ENCODE measurements around the gene LDAH.

Gene LDAH

DNA sequence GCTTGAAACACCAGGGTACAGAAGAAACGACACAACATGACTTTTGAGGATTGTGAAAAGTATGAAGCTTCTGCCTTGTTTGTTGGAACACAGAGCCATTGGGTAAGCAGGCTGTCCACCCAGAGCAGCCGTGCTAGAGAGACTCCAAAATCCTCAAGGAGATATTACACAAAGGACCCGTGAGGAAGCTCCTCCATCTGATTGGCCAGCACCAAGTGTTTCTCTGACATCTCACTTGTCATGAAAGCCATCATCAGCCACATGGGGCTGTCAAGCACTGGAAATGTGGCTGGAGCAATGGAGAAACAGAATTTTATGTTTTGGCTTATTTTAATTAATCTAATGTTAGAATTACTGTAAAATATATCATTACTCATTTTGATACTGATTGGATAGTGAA lies 29.8 kb upstream of the LDAH start:
- Histone ChIP-seq H3K4me3 (ENCODE audit: low read depth, low read length) (no peak overlapping the region), H3K9me3 (ENCODE audit: control insufficient read depth, insufficient read depth, low read depth, low read length) (no peaks in the 10 kb centered on the region), H3K36me3 (ENCODE audit: control insufficient read depth in 2 of 2, insufficient read depth in 1 of 2, low read length in 2 of 2) (no peaks in the 10 kb centered on the region), H3K27ac (ENCODE audit: extremely low read depth, low read depth, low read length) (no peak overlapping the region), H3K4me1 (ENCODE audit: control insufficient read depth, insufficient read depth, low read length) (no peaks in the 10 kb centered on the region)
- TF ChIP-seq, protein P1, sequence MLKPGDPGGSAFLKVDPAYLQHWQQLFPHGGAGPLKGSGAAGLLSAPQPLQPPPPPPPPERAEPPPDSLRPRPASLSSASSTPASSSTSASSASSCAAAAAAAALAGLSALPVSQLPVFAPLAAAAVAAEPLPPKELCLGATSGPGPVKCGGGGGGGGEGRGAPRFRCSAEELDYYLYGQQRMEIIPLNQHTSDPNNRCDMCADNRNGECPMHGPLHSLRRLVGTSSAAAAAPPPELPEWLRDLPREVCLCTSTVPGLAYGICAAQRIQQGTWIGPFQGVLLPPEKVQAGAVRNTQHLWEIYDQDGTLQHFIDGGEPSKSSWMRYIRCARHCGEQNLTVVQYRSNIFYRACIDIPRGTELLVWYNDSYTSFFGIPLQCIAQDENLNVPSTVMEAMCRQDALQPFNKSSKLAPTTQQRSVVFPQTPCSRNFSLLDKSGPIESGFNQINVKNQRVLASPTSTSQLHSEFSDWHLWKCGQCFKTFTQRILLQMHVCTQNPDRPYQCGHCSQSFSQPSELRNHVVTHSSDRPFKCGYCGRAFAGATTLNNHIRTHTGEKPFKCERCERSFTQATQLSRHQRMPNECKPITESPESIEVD (tag by site-specific recombination; IDR thresholded peaks at IDR 0.05), result no peak
- TF ChIP-seq ZNF785 (tag by site-specific recombination; IDR thresholded peaks at IDR 0.05), result no peak
- no peak for TF ChIP-seq ZNF701 (tag by site-specific recombination; IDR thresholded peaks at IDR 0.05)
- no peak for TF ChIP-seq ZNF292 (tag by site-specific recombination; IDR thresholded peaks at IDR 0.05; ENCODE audit: borderline replicate concordance, low read depth)
- TF ChIP-seq, protein P2, sequence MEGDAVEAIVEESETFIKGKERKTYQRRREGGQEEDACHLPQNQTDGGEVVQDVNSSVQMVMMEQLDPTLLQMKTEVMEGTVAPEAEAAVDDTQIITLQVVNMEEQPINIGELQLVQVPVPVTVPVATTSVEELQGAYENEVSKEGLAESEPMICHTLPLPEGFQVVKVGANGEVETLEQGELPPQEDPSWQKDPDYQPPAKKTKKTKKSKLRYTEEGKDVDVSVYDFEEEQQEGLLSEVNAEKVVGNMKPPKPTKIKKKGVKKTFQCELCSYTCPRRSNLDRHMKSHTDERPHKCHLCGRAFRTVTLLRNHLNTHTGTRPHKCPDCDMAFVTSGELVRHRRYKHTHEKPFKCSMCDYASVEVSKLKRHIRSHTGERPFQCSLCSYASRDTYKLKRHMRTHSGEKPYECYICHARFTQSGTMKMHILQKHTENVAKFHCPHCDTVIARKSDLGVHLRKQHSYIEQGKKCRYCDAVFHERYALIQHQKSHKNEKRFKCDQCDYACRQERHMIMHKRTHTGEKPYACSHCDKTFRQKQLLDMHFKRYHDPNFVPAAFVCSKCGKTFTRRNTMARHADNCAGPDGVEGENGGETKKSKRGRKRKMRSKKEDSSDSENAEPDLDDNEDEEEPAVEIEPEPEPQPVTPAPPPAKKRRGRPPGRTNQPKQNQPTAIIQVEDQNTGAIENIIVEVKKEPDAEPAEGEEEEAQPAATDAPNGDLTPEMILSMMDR (tag by site-specific recombination; IDR thresholded peaks at IDR 0.05), result no peak
- TF ChIP-seq, protein P3, sequence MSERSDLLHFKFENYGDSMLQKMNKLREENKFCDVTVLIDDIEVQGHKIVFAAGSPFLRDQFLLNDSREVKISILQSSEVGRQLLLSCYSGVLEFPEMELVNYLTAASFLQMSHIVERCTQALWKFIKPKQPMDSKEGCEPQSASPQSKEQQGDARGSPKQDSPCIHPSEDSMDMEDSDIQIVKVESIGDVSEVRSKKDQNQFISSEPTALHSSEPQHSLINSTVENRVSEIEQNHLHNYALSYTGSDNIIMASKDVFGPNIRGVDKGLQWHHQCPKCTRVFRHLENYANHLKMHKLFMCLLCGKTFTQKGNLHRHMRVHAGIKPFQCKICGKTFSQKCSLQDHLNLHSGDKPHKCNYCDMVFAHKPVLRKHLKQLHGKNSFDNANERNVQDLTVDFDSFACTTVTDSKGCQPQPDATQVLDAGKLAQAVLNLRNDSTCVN (tag by site-specific recombination; optimal IDR thresholded peaks at IDR 0.05), result no peak
- TF ChIP-seq REPIN1 (tag by site-specific recombination; IDR thresholded peaks at IDR 0.05; ENCODE audit: low read depth), result no peak
- TF ChIP-seq ZNF350 (tag by site-specific recombination; IDR thresholded peaks at IDR 0.05), result no peak
- no peak for TF ChIP-seq ZBTB48 (tag by site-specific recombination; IDR thresholded peaks at IDR 0.05)
- TF ChIP-seq GFI1B (tag by site-specific recombination; IDR thresholded peaks at IDR 0.05), result no peak
- no peak for TF ChIP-seq ZNF221 (tag by site-specific recombination; IDR thresholded peaks at IDR 0.05; ENCODE audit: borderline replicate concordance)
- no peak for TF ChIP-seq ZNF132 (tag by site-specific recombination; IDR thresholded peaks at IDR 0.05; ENCODE audit: borderline replicate concordance)
- no peak for TF ChIP-seq BCL11B (tag by site-specific recombination; IDR thresholded peaks at IDR 0.05; ENCODE audit: low read depth)
- TF ChIP-seq, protein P4, sequence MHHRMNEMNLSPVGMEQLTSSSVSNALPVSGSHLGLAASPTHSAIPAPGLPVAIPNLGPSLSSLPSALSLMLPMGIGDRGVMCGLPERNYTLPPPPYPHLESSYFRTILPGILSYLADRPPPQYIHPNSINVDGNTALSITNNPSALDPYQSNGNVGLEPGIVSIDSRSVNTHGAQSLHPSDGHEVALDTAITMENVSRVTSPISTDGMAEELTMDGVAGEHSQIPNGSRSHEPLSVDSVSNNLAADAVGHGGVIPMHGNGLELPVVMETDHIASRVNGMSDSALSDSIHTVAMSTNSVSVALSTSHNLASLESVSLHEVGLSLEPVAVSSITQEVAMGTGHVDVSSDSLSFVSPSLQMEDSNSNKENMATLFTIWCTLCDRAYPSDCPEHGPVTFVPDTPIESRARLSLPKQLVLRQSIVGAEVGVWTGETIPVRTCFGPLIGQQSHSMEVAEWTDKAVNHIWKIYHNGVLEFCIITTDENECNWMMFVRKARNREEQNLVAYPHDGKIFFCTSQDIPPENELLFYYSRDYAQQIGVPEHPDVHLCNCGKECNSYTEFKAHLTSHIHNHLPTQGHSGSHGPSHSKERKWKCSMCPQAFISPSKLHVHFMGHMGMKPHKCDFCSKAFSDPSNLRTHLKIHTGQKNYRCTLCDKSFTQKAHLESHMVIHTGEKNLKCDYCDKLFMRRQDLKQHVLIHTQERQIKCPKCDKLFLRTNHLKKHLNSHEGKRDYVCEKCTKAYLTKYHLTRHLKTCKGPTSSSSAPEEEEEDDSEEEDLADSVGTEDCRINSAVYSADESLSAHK (tag by site-specific recombination; IDR thresholded peaks at IDR 0.05), result no peak
- TF ChIP-seq ZNF530 (tag by site-specific recombination; IDR thresholded peaks at IDR 0.05; ENCODE audit: low read depth), result no peak
- CTCF ChIA-PET, result interaction anchor here (0.6 kb wide), 1 partner anchor 39 kb away, joined by 3 read pairs; no protein-coding TSS in a partner anchor
- POLR2A ChIA-PET, result no interaction called here

DNA sequence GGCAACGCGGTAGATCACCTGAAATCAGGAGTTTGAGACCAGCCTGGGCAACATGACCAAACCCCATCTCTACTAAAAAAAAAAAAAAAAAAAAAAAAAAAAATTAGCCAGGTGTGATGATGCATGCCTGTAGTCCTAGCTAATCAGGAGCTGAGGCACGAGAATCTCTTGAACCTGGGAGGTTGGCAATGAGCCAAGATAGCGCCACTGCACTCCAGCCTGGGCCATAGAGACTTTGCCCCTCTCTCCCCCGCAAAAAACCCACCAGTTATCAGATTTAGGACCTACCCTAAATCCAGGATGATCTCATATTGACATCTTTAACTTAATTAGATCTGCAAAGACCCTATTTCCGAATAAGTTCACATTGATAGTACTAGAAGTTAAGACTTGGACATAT lies 29.2 kb upstream of the LDAH start:
- Histone ChIP-seq H3K36me3 (ENCODE audit: control insufficient read depth in 2 of 2, insufficient read depth in 1 of 2, low read length in 2 of 2) (no peaks in the 10 kb centered on the region), H3K27ac (ENCODE audit: extremely low read depth, low read depth, low read length) (no peak overlapping the region), H3K4me1 (ENCODE audit: control insufficient read depth, insufficient read depth, low read length) (no peaks in the 10 kb centered on the region), H3K9me3 (ENCODE audit: control insufficient read depth, insufficient read depth, low read depth, low read length) (no peaks in the 10 kb centered on the region), H3K4me3 (ENCODE audit: low read depth, low read length) (no peak overlapping the region)
- TF ChIP-seq KLF16 (tag by site-specific recombination; IDR thresholded peaks at IDR 0.05), result no peak
- no peak for TF ChIP-seq KLF10 (tag by site-specific recombination; IDR thresholded peaks at IDR 0.05)
- no peak for TF ChIP-seq KLF8 (tag by site-specific recombination; IDR thresholded peaks at IDR 0.05)
- ChIA-PET POLR2A (no interaction called here), CTCF (interaction anchor here (0.6 kb wide), 1 partner anchor 40 kb away, joined by 3 read pairs; no protein-coding TSS in a partner anchor)
